BLaER1 treated with 17β-estradiol and CSF1 and Interleukin-3, amounts not matched to agents 10 nM and 100 nM (cell line): ENCODE measurements around the gene CMTM4.

ENCODE experiments used
- H3K27ac ChIP-seq, 11 experiments: shearing (Covaris generic); formaldehyde crosslinking; 2 replicates each; pipeline ENCODE4 v1.8.1; 2022
- H3K27me3 ChIP-seq, 11 experiments: shearing (Covaris generic); formaldehyde crosslinking; 2 replicates each; pipeline ENCODE4 v1.8.1; 2022
- H3K36me3 ChIP-seq, 11 experiments: shearing (Covaris generic); formaldehyde crosslinking; 2 replicates each; pipeline ENCODE4 v1.8.1; 2022
- H3K4me1 ChIP-seq, 10 experiments: shearing (Covaris generic); formaldehyde crosslinking; 2 replicates each; pipeline ENCODE4 v1.8.1; 2022
- H3K4me2 ChIP-seq, 11 experiments: shearing (Covaris generic); formaldehyde crosslinking; 2 replicates each; pipeline ENCODE4 v1.8.1; 2022
- H3K4me3 ChIP-seq, 10 experiments: shearing (Covaris generic); formaldehyde crosslinking; 2 replicates each; pipeline ENCODE4 v1.8.1; 2022
- H3K9ac ChIP-seq, 11 experiments: shearing (Covaris generic); formaldehyde crosslinking; 2 replicates each; pipeline ENCODE4 v1.8.1; 2022
- H3K9me3 ChIP-seq, 11 experiments: shearing (Covaris generic); formaldehyde crosslinking; replicated peaks in 1 of 11; 2 replicates each; pipeline ENCODE4 v1.8.1; 2022
- H4K20me1 ChIP-seq, 11 experiments: shearing (Covaris generic); formaldehyde crosslinking; 2 replicates each; pipeline ENCODE4 v1.8.1; 2022
- Cebpa-rat ChIP-seq, 11 experiments: shearing (Covaris generic); IDR thresholded peaks; 2 replicates each; pipeline ENCODE4 v1.8.1; 2022

CMTM4 gene

GRCh38 chr16:66660422-66661209 is 35.9 kb downstream of the CMTM4 start:
- Histone ChIP-seq H3K4me1 (peaks cover 15 to 24% (median 20%) of the 10 kb centered on the region in 10 experiments), H3K36me3 (no peaks in the 10 kb centered on the region), H3K9me3 (no peaks in the 10 kb centered on the region), H3K4me2 (peak overlapping the region in 8 of 11 experiments; percentile 4 to 54 (median 36); a peak in 13 of 22 replicates), H3K27me3 (no peaks in the 10 kb centered on the region), H3K9ac (0 out of 22 replicates have a peak overlapping the region, but pooled peaks of 2 of the 11 experiments have one; percentile 12 to 13), H3K27ac (0 out of 22 replicates have a peak overlapping the region, but pooled peaks of 1 of the 11 experiments have one; percentile 7), H4K20me1 (no peaks in the 10 kb centered on the region), H3K4me3 (no peak overlapping the region)
- no peak for TF ChIP-seq Cebpa-rat (IDR thresholded peaks at IDR 0.05)

- H3K4me3 ChIP-seq, result no peak overlapping the region
- H4K20me1 ChIP-seq, result no peaks in the 10 kb centered on the region
- H3K4me2 ChIP-seq, result peak overlapping the region; percentile 3 to 61 (median 39); a peak in 15 of 22 replicates
- H3K4me1 ChIP-seq, result peaks cover 15 to 31% (median 24%) of the 10 kb centered on the region in 10 experiments
- H3K9ac ChIP-seq, result no peak overlapping the region
- H3K36me3 ChIP-seq, result no peaks in the 10 kb centered on the region
- no peaks in the 10 kb centered on the region for H3K27me3 ChIP-seq
- H3K27ac ChIP-seq, result no peak overlapping the region
- no peak for TF ChIP-seq Cebpa-rat (IDR thresholded peaks at IDR 0.05)
- no peaks in the 10 kb centered on the region for H3K9me3 ChIP-seq
Observed at GRCh38 chr16:66658860-66659190, 37.7 kb downstream of the CMTM4 start.

- H3K4me1 ChIP-seq, result peaks cover 16 to 36% (median 28%) of the 10 kb centered on the region in 10 experiments
- H3K9me3 ChIP-seq, result no peaks in the 10 kb centered on the region
- no peaks in the 10 kb centered on the region for H4K20me1 ChIP-seq
- H3K27me3 ChIP-seq, result no peaks in the 10 kb centered on the region
- peak overlapping the region in 1 of 11 experiments; percentile 43; a peak in 1 of 22 replicates for H3K27ac ChIP-seq
- TF ChIP-seq Cebpa-rat (IDR thresholded peaks at IDR 0.05), result no peak
- no peak overlapping the region for H3K9ac ChIP-seq
- H3K4me2 ChIP-seq, result peak overlapping the region; percentile 3 to 61 (median 39); a peak in 19 of 22 replicates
- no peak overlapping the region for H3K4me3 ChIP-seq
- H3K36me3 ChIP-seq, result no peaks in the 10 kb centered on the region
Observed at GRCh38 chr16:66658143-66658859, 38.2 kb downstream of the CMTM4 start.

- Histone ChIP-seq H3K4me1 (peaks cover 26 to 53% (median 42%) of the 10 kb centered on the region in 10 experiments), H3K9ac (no peak overlapping the region), H3K4me3 (no peak overlapping the region), H3K36me3 (no peaks in the 10 kb centered on the region), H3K27me3 (no peaks in the 10 kb centered on the region), H4K20me1 (no peaks in the 10 kb centered on the region), H3K4me2 (no peak overlapping the region), H3K9me3 (no peaks in the 10 kb centered on the region), H3K27ac (no peak overlapping the region)
- no peak for TF ChIP-seq Cebpa-rat (IDR thresholded peaks at IDR 0.05)
Observed at GRCh38 chr16:66656547-66656946, 40.0 kb downstream of the CMTM4 start.

- no peaks in the 10 kb centered on the region for H4K20me1 ChIP-seq
- no peaks in the 10 kb centered on the region for H3K9me3 ChIP-seq
- no peak overlapping the region for H3K9ac ChIP-seq
- no peak overlapping the region for H3K27ac ChIP-seq
- peak in 3 of 11 experiments; percentile 9 to 21 (median 12); a peak in 1 of 22 replicates for TF ChIP-seq Cebpa-rat (IDR thresholded peaks at IDR 0.05)
- no peaks in the 10 kb centered on the region for H3K27me3 ChIP-seq
- no peaks in the 10 kb centered on the region for H3K36me3 ChIP-seq
- H3K4me1 ChIP-seq, result peaks cover 27 to 41% (median 36%) of the 10 kb centered on the region in 10 experiments
- peak overlapping the region; percentile 36 to 72 (median 57); a peak in 16 of 22 replicates for H3K4me2 ChIP-seq
- no peak overlapping the region for H3K4me3 ChIP-seq
Observed at GRCh38 chr16:66653581-66654350, 42.8 kb downstream of the CMTM4 start.

GRCh38 chr16:66652661-66653360 is 43.7 kb downstream of the CMTM4 start:
- H3K27ac ChIP-seq, result 0 out of 22 replicates have a peak overlapping the region, but pooled peaks of 1 of the 11 experiments have one; percentile 5
- no peaks in the 10 kb centered on the region for H3K27me3 ChIP-seq
- no peak for TF ChIP-seq Cebpa-rat (IDR thresholded peaks at IDR 0.05)
- no peaks in the 10 kb centered on the region for H4K20me1 ChIP-seq
- peaks cover 22 to 35% (median 30%) of the 10 kb centered on the region in 10 experiments for H3K4me1 ChIP-seq
- no peak overlapping the region for H3K4me3 ChIP-seq
- H3K4me2 ChIP-seq, result peak overlapping the region; percentile 36 to 72 (median 57)
- no peaks in the 10 kb centered on the region for H3K9me3 ChIP-seq
- H3K9ac ChIP-seq, result no peak overlapping the region
- H3K36me3 ChIP-seq, result no peaks in the 10 kb centered on the region

- no peaks in the 10 kb centered on the region for H3K9me3 ChIP-seq
- no peaks in the 10 kb centered on the region for H3K36me3 ChIP-seq
- no peak overlapping the region for H3K9ac ChIP-seq
- no peaks in the 10 kb centered on the region for H4K20me1 ChIP-seq
- no peak for TF ChIP-seq Cebpa-rat (IDR thresholded peaks at IDR 0.05)
- H3K27ac ChIP-seq, result no peak overlapping the region
- peak overlapping the region in 7 of 11 experiments; percentile 6 to 72 (median 55); a peak in 9 of 22 replicates for H3K4me2 ChIP-seq
- no peaks in the 10 kb centered on the region for H3K27me3 ChIP-seq
- H3K4me3 ChIP-seq, result no peak overlapping the region
- peaks cover 22 to 35% (median 30%) of the 10 kb centered on the region in 10 experiments for H3K4me1 ChIP-seq
Observed at GRCh38 chr16:66651965-66652364, 44.6 kb downstream of the CMTM4 start.

GRCh38 chr16:66651474-66651765 is 45.1 kb downstream of the CMTM4 start:
- H3K27ac ChIP-seq, result no peak overlapping the region
- H3K36me3 ChIP-seq, result no peaks in the 10 kb centered on the region
- H3K4me1 ChIP-seq, result peaks cover 22 to 35% (median 30%) of the 10 kb centered on the region in 10 experiments
- no peak overlapping the region for H3K9ac ChIP-seq
- no peaks in the 10 kb centered on the region for H3K27me3 ChIP-seq
- H4K20me1 ChIP-seq, result no peaks in the 10 kb centered on the region
- no peak for TF ChIP-seq Cebpa-rat (IDR thresholded peaks at IDR 0.05)
- no peak overlapping the region for H3K4me3 ChIP-seq
- H3K4me2 ChIP-seq, result peak overlapping the region; percentile 24 to 72 (median 51); a peak in 18 of 22 replicates
- H3K9me3 ChIP-seq, result no peaks in the 10 kb centered on the region
